Measurements from ENCODE around the gene BTLA. TPM values are rescaled to one million over a fixed set of nuclear protein-coding genes. Genes with fewer than 3 reads are reported as not detected.

Gene BTLA
- total RNA-seq, 1 experiment from 2014 or later: not detected

GRCh38 chr3:112514527-112515128 lies 15.4 kb upstream of the BTLA start:
- ChIA-PET POLR2A (no interaction called here), CTCF (interaction anchor here (0.5 to 1.6 kb wide), 3 partner anchors 221 to 407 kb away, joined by 3 to 14 read pairs (median 4); partner anchors contain the start of gene SLC9C1)
- H3K27ac Mint-ChIP-seq (ENCODE audit: low read depth, unreplicated experiment): no peak overlapping the region
- TF ChIP-seq, protein P1, sequence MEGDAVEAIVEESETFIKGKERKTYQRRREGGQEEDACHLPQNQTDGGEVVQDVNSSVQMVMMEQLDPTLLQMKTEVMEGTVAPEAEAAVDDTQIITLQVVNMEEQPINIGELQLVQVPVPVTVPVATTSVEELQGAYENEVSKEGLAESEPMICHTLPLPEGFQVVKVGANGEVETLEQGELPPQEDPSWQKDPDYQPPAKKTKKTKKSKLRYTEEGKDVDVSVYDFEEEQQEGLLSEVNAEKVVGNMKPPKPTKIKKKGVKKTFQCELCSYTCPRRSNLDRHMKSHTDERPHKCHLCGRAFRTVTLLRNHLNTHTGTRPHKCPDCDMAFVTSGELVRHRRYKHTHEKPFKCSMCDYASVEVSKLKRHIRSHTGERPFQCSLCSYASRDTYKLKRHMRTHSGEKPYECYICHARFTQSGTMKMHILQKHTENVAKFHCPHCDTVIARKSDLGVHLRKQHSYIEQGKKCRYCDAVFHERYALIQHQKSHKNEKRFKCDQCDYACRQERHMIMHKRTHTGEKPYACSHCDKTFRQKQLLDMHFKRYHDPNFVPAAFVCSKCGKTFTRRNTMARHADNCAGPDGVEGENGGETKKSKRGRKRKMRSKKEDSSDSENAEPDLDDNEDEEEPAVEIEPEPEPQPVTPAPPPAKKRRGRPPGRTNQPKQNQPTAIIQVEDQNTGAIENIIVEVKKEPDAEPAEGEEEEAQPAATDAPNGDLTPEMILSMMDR (IDR thresholded peaks at IDR 0.05; ENCODE audit: unreplicated experiment): no peak
- no peaks in the 10 kb centered on the region for H3K27me3 Mint-ChIP-seq (ENCODE audit: insufficient read depth, unreplicated experiment)
- BruUV-seq (replicated peaks): no TSS peak
- DNase-seq (ENCODE audit: unreplicated experiment): no peak
- H3K9me3 Mint-ChIP-seq (ENCODE audit: unreplicated experiment): no peaks in the 10 kb centered on the region
- intact Hi-C loops (cut with micrococcal nuclease): no loop called here
- no peaks in the 10 kb centered on the region for H3K36me3 Mint-ChIP-seq (ENCODE audit: insufficient read depth, unreplicated experiment)
- no peaks in the 10 kb centered on the region for H3K4me1 Mint-ChIP-seq (ENCODE audit: insufficient read depth, unreplicated experiment)
- no peak overlapping the region for H3K4me3 Mint-ChIP-seq (ENCODE audit: unreplicated experiment)

DNA sequence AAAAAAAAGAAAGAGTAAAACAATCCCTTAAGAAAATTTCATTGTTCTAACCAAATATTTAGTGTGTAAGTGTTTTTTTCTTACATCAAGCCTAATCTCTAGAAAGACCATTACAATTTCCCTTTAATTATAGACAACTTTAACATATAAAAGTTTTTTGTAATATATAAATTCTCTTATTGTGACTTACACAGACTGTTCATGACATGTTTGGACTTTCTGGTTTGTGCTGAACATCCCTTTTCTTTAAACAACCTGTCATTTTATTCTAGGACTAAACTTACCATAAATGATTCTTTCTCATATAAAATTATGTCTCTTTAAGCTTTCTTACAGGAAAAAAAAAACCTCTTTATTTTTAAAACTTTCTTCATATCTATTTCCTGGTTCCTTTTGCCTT lies 13.0 kb upstream of the BTLA start:
- intact Hi-C loops (cut with micrococcal nuclease): no loop called here
- H3K4me3 Mint-ChIP-seq (ENCODE audit: unreplicated experiment): no peak overlapping the region
- H3K4me1 Mint-ChIP-seq (ENCODE audit: insufficient read depth, unreplicated experiment): no peaks in the 10 kb centered on the region
- ChIA-PET CTCF (interaction anchor here (1.1 kb wide), 1 partner anchor 193 kb away, joined by 3 read pairs; no protein-coding TSS in a partner anchor), POLR2A (interaction anchor here (0.6 kb wide), 1 partner anchor 377 kb away, joined by 4 read pairs; no protein-coding TSS in a partner anchor)
- H3K27ac Mint-ChIP-seq (ENCODE audit: low read depth, unreplicated experiment): no peak overlapping the region
- DNase-seq (ENCODE audit: unreplicated experiment): peak; percentile 5
- BruUV-seq (replicated peaks): no TSS peak
- no peaks in the 10 kb centered on the region for H3K36me3 Mint-ChIP-seq (ENCODE audit: insufficient read depth, unreplicated experiment)
- TF ChIP-seq, protein P1 (IDR thresholded peaks at IDR 0.05; ENCODE audit: unreplicated experiment): no peak
- no peaks in the 10 kb centered on the region for H3K27me3 Mint-ChIP-seq (ENCODE audit: insufficient read depth, unreplicated experiment)
- no peaks in the 10 kb centered on the region for H3K9me3 Mint-ChIP-seq (ENCODE audit: unreplicated experiment)

DNA sequence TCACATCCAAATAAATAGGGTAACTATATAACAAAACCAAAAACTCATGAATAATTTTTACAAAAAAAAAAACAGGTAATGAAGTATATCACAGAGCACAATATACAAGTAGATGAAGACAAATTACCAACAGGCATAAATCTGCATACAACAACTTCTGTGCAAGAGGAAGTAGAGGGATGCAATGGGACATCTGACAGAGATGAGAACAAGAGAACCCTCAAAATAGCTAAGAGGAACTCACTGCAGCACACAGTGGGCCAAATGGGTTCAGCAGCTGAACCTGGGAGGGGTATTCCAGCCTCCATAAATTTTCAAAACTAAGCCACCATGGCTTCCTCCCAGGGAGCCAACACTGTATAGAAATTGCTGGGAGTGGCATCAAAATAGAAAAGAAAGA lies 9.6 kb upstream of the BTLA start:
- no peak overlapping the region for H3K27ac Mint-ChIP-seq (ENCODE audit: low read depth, unreplicated experiment)
- H3K4me3 Mint-ChIP-seq (ENCODE audit: unreplicated experiment): no peak overlapping the region
- no peaks in the 10 kb centered on the region for H3K36me3 Mint-ChIP-seq (ENCODE audit: insufficient read depth, unreplicated experiment)
- no peak for DNase-seq (ENCODE audit: unreplicated experiment)
- intact Hi-C loops (cut with micrococcal nuclease): no loop called here
- H3K27me3 Mint-ChIP-seq (ENCODE audit: insufficient read depth, unreplicated experiment): no peaks in the 10 kb centered on the region
- H3K4me1 Mint-ChIP-seq (ENCODE audit: insufficient read depth, unreplicated experiment): no peaks in the 10 kb centered on the region
- no TSS peak for BruUV-seq (replicated peaks)
- CTCF ChIA-PET: interaction anchor here (0.7 kb wide), 1 partner anchor 372 kb away, joined by 3 read pairs; no protein-coding TSS in a partner anchor
- TF ChIP-seq, protein P1 (IDR thresholded peaks at IDR 0.05; ENCODE audit: unreplicated experiment): no peak
- no peaks in the 10 kb centered on the region for H3K9me3 Mint-ChIP-seq (ENCODE audit: unreplicated experiment)
- POLR2A ChIA-PET: no interaction called here

- DNase-seq (ENCODE audit: unreplicated experiment): no peak
- no peaks in the 10 kb centered on the region for H3K4me1 Mint-ChIP-seq (ENCODE audit: insufficient read depth, unreplicated experiment)
- TF ChIP-seq, protein P1 (IDR thresholded peaks at IDR 0.05; ENCODE audit: unreplicated experiment): no peak
- H3K27ac Mint-ChIP-seq (ENCODE audit: low read depth, unreplicated experiment): no peak overlapping the region
- no peaks in the 10 kb centered on the region for H3K9me3 Mint-ChIP-seq (ENCODE audit: unreplicated experiment)
- intact Hi-C loops (cut with micrococcal nuclease): no loop called here
- no peak overlapping the region for H3K4me3 Mint-ChIP-seq (ENCODE audit: unreplicated experiment)
- ChIA-PET CTCF (no interaction called here), POLR2A (no interaction called here)
- no peaks in the 10 kb centered on the region for H3K36me3 Mint-ChIP-seq (ENCODE audit: insufficient read depth, unreplicated experiment)
- no peaks in the 10 kb centered on the region for H3K27me3 Mint-ChIP-seq (ENCODE audit: insufficient read depth, unreplicated experiment)
- no TSS peak for BruUV-seq (replicated peaks)
Measured at GRCh38 chr3:112508261-112508660, 9.0 kb upstream of the BTLA start.

All from MCF 10A (cell line).